Peyer's patch (tissue), 4 donors: Measurements from ENCODE around the gene FBXL4. TPM values are rescaled to one million over a fixed set of nuclear protein-coding genes. Genes with fewer than 3 reads are reported as not detected.

Experiments used
- DNase-seq, 3 donors: peaks; one replicate each; pipeline ENCODE4 v3.0.0-alpha.2; 2017 to 2019
- H3K27ac ChIP-seq, 4 donors: fragments of 200-600 bp; sonication (generic); one replicate each; pipeline ENCODE4 v1.5.1; 2016 to 2019
- H3K27me3 ChIP-seq, 2 donors: fragments of 200-600 bp; sonication (generic); one replicate each; pipeline ENCODE4 v1.5.1; 2019
- H3K36me3 ChIP-seq, 3 donors: fragments of 200-600 bp; sonication (generic); one replicate each; pipeline ENCODE4 v1.5.1; 2016 to 2019
- H3K4me1 ChIP-seq, 4 donors: fragments of 200-600 bp; sonication (generic); one replicate each; pipeline ENCODE4 v1.5.1; 2016 to 2019
- H3K4me3 ChIP-seq, 4 donors: fragments of 200-600 bp; sonication (generic); 1 replicate in 3 of 4; 2 replicates in 1 of 4; pipeline ENCODE4 v1.5.1; 2016 to 2019; ENCODE audit warnings: mild to moderate bottlenecking in 1 of 4
- H3K9me3 ChIP-seq, 4 donors: fragments of 200-600 bp; sonication (generic); one replicate each; pipeline ENCODE4 v1.5.1; 2016 to 2019; ENCODE audit warnings: mild to moderate bottlenecking in 1 of 4
- POLR2A ChIP-seq, 2 donors: fragments of 450-650 bp; IDR thresholded peaks; one replicate each; pipeline ENCODE4 v1.5.1; 2017; ENCODE audit warnings: antibody characterized with exemption in 2 of 2, mild to moderate bottlenecking in 2 of 2, moderate library complexity in 2 of 2
- total RNA-seq, 4 donors: library from RNA; depleted of rRNA; stranded (reverse); fragments of >200 nt; gene quantifications; one replicate each; pipeline ENCODE4 v1.1.0, GENCODE V29; 2016
- TF ChIP-seq, protein P1 (sequence below), 6 experiments: fragments of 450-650 bp in 4 of 6; fragments of 200-600 bp in 2 of 6; sonication (generic) in 1 of 6; IDR thresholded peaks; one replicate each; pipeline ENCODE4 v1.5.1; 2017 to 2019; ENCODE audit warnings: antibody characterized with exemption in 6 of 6, mild to moderate bottlenecking in 3 of 6, moderate library complexity in 1 of 6

Gene FBXL4
- total RNA-seq, 4 donors from 2014 or later: 19.1 to 24.8 (median 21.2) TPM

- H3K4me3 ChIP-seq: no peak overlapping the region
- TF ChIP-seq, protein P1, sequence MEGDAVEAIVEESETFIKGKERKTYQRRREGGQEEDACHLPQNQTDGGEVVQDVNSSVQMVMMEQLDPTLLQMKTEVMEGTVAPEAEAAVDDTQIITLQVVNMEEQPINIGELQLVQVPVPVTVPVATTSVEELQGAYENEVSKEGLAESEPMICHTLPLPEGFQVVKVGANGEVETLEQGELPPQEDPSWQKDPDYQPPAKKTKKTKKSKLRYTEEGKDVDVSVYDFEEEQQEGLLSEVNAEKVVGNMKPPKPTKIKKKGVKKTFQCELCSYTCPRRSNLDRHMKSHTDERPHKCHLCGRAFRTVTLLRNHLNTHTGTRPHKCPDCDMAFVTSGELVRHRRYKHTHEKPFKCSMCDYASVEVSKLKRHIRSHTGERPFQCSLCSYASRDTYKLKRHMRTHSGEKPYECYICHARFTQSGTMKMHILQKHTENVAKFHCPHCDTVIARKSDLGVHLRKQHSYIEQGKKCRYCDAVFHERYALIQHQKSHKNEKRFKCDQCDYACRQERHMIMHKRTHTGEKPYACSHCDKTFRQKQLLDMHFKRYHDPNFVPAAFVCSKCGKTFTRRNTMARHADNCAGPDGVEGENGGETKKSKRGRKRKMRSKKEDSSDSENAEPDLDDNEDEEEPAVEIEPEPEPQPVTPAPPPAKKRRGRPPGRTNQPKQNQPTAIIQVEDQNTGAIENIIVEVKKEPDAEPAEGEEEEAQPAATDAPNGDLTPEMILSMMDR (IDR thresholded peaks at IDR 0.05): no peak
- TF ChIP-seq POLR2A (IDR thresholded peaks at IDR 0.05): no peak
- DNase-seq: no peak
- H3K27ac ChIP-seq: no peak overlapping the region
- no peaks in the 10 kb centered on the region for H3K4me1 ChIP-seq
- H3K36me3 ChIP-seq: no peaks in the 10 kb centered on the region
- H3K27me3 ChIP-seq: no peaks in the 10 kb centered on the region
- H3K9me3 ChIP-seq: no peaks in the 10 kb centered on the region
These were observed 11.9 kb upstream of the FBXL4 start for GRCh38 chr6:98959631-98960030.

GRCh38 chr6:98958776-98959175 is 11.0 kb upstream of the FBXL4 start:
- H3K36me3 ChIP-seq: no peaks in the 10 kb centered on the region
- no peak overlapping the region for H3K27ac ChIP-seq
- H3K9me3 ChIP-seq: no peaks in the 10 kb centered on the region
- H3K4me3 ChIP-seq: no peak overlapping the region
- H3K4me1 ChIP-seq: no peaks in the 10 kb centered on the region
- H3K27me3 ChIP-seq: no peaks in the 10 kb centered on the region
- TF ChIP-seq, protein P1 (IDR thresholded peaks at IDR 0.05): no peak
- TF ChIP-seq POLR2A (IDR thresholded peaks at IDR 0.05): no peak
- no peak for DNase-seq

- Histone ChIP-seq H3K9me3 (no peaks in the 10 kb centered on the region), H3K27ac (no peak overlapping the region), H3K4me3 (no peak overlapping the region), H3K36me3 (no peaks in the 10 kb centered on the region), H3K27me3 (no peaks in the 10 kb centered on the region), H3K4me1 (no peaks in the 10 kb centered on the region)
- no peak for DNase-seq
- TF ChIP-seq, protein P1 (IDR thresholded peaks at IDR 0.05): no peak
- no peak for TF ChIP-seq POLR2A (IDR thresholded peaks at IDR 0.05)
These were observed 9.7 kb upstream of the FBXL4 start for GRCh38 chr6:98957450-98957849.

GRCh38 chr6:98949589-98949988 is 1.8 kb upstream of the FBXL4 start:
- H3K4me3 ChIP-seq: no peak overlapping the region
- no peak overlapping the region for H3K27ac ChIP-seq
- no peaks in the 10 kb centered on the region for H3K36me3 ChIP-seq
- no peaks in the 10 kb centered on the region for H3K9me3 ChIP-seq
- H3K27me3 ChIP-seq: no peaks in the 10 kb centered on the region
- TF ChIP-seq, protein P1 (IDR thresholded peaks at IDR 0.05): no peak
- TF ChIP-seq POLR2A (IDR thresholded peaks at IDR 0.05): no peak
- peaks cover 0 to 18% (median 0%) of the 10 kb centered on the region in 4 donors for H3K4me1 ChIP-seq
- no peak for DNase-seq

DNA sequence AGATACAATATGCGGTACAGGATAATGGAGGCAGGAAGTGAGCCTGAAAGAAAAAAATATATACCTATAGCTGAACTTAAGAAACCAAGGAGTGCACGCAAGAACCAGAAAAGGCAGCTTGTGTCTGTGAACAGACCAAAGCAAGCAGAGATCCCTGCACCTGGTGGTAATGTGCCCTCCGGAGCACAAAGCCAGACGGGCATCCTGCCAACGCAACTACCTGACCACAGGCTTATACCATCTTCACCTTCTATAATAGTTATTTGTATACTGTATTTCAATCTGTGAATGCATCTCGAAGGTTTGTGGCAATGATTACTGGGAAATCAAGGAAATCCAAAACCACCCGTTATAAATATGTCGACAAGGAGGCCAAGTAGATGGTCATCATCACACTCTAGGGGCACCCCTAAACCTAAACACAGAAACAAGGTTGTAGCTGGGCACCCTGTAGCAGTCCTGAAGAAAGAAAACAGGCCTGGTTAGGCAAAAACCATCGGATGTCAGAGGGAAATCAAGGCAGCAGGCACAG is 801 bp downstream of the FBXL4 start:
- H3K27ac ChIP-seq: peak overlapping the region; percentile 79 to 91 (median 88)
- H3K36me3 ChIP-seq: no peaks in the 10 kb centered on the region
- peak overlapping the region; percentile 59 to 86 (median 82) for H3K4me3 ChIP-seq
- H3K4me1 ChIP-seq: peaks cover 0 to 22% (median 0%) of the 10 kb centered on the region in 4 donors
- H3K9me3 ChIP-seq: no peaks in the 10 kb centered on the region
- TF ChIP-seq POLR2A (IDR thresholded peaks at IDR 0.05): no peak
- DNase-seq: peak; percentile 53 to 71 (median 59)
- no peaks in the 10 kb centered on the region for H3K27me3 ChIP-seq

DNA sequence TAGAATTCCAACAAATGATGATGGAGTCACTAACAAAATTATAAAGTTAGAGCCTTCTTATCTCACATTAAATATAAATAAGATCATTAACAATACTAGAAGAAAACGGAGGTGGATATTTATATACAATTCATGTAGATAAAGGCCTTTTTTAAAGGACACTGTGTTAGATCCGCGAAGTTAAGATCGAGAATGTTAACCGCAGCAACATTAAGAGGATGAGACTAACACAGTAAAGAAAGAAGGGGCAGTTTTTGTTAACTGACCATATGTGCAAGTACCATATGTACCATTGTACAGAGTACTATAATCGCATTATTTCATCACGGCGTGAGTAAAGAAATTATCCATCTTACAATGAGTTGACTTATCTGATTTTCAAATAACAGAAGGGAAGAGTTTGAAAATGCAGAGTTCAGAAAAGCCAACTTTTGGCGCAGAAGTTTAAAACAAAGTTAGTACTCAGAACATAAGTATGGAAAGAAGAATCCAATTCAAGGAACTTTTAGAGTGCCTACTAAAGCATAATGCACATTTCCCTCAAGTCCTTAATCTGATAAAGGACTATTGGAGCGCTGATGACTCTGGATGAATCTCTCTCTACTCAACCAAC is 1.4 kb downstream of the FBXL4 start:
- Histone ChIP-seq H3K4me3 (peak overlapping the region in 3 of 4 donors; percentile 82 to 86 (median 83)), H3K27ac (peak overlapping the region in 1 of 4 donors; percentile 87), H3K36me3 (no peaks in the 10 kb centered on the region), H3K4me1 (peaks cover 0 to 22% (median 0%) of the 10 kb centered on the region in 4 donors), H3K27me3 (no peaks in the 10 kb centered on the region), H3K9me3 (no peaks in the 10 kb centered on the region)
- DNase-seq: no peak
- TF ChIP-seq POLR2A (IDR thresholded peaks at IDR 0.05): no peak
- TF ChIP-seq, protein P1 (IDR thresholded peaks at IDR 0.05): no peak
